Measurements from ENCODE around the gene PADI2.
A peak's percentile ranks its signal among the peaks of the same experiment; 100 is the strongest.

Gene PADI2

DNA sequence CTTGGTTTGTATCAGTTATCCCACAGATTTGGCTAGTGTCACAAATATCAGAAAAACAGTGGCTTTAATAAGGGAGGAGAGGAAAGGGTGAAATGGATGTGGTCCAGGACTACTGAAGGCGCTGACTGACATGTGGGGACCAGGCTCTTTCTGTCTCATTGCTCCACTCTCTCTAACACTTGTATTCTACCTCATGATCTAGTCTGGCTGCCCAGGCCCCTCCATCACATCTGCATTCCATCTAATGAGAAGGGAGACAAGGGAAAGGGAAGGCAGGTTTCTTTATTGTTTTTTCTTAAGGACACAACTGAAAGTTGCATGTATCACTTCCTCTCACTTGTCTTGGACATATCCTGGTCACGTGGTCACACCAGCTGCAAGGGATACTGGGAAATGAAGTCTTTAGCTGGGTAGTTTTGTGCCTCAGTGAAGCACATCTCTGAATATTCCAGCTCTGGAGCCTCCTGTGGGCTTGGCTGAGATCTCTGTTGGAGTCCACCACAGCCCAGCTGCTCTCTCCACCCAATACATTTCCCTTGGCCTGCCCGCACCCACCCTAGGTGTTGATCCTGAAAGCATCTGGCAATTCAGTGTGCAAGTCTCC, 42.0 kb upstream of the PADI2 start:
- no peak overlapping the region for H3K4me3 ChIP-seq (ENCODE audit: low read depth, low read length, poor library complexity, severe bottlenecking)
- peak overlapping the region; percentile 27; the same call in 1 of the 2 replicates for H3K4me2 ChIP-seq (ENCODE audit: low read length)
- H3K9me3 ChIP-seq (ENCODE audit: low read length) = no peaks in the 10 kb centered on the region
- TF ChIP-seq, protein P1, sequence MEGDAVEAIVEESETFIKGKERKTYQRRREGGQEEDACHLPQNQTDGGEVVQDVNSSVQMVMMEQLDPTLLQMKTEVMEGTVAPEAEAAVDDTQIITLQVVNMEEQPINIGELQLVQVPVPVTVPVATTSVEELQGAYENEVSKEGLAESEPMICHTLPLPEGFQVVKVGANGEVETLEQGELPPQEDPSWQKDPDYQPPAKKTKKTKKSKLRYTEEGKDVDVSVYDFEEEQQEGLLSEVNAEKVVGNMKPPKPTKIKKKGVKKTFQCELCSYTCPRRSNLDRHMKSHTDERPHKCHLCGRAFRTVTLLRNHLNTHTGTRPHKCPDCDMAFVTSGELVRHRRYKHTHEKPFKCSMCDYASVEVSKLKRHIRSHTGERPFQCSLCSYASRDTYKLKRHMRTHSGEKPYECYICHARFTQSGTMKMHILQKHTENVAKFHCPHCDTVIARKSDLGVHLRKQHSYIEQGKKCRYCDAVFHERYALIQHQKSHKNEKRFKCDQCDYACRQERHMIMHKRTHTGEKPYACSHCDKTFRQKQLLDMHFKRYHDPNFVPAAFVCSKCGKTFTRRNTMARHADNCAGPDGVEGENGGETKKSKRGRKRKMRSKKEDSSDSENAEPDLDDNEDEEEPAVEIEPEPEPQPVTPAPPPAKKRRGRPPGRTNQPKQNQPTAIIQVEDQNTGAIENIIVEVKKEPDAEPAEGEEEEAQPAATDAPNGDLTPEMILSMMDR (IDR thresholded peaks at IDR 0.05; ENCODE audit: low read length) = no peak
- no peak for TF ChIP-seq EZH2 (IDR thresholded peaks at IDR 0.05; ENCODE audit: borderline replicate concordance, low read length)
- H3K36me3 ChIP-seq (ENCODE audit: insufficient read depth, low read length) = no peaks in the 10 kb centered on the region; the same call in 1 of the 2 replicates
- H3K9me2 ChIP-seq (ENCODE audit: low read depth, low read length) = no peaks in the 10 kb centered on the region
- no peak overlapping the region for H2AFZ ChIP-seq (ENCODE audit: low read length)
- H3K27ac ChIP-seq (ENCODE audit: low read depth, low read length, poor library complexity, severe bottlenecking) = no peak overlapping the region
- no peaks in the 10 kb centered on the region for H3K79me2 ChIP-seq (ENCODE audit: insufficient read depth, low read length)
- H3K4me1 ChIP-seq (ENCODE audit: insufficient read depth, low read length, severe bottlenecking) = no peaks in the 10 kb centered on the region
- no peaks in the 10 kb centered on the region for H4K20me1 ChIP-seq (ENCODE audit: insufficient read depth, low read length)
- no peaks in the 10 kb centered on the region for H3K27me3 ChIP-seq (ENCODE audit: insufficient read depth, low read length)
- no peak overlapping the region for H3K9ac ChIP-seq (ENCODE audit: low read length)
- no peaks in the 10 kb centered on the region for H3F3A ChIP-seq (ENCODE audit: insufficient read depth, low read length)

DNA sequence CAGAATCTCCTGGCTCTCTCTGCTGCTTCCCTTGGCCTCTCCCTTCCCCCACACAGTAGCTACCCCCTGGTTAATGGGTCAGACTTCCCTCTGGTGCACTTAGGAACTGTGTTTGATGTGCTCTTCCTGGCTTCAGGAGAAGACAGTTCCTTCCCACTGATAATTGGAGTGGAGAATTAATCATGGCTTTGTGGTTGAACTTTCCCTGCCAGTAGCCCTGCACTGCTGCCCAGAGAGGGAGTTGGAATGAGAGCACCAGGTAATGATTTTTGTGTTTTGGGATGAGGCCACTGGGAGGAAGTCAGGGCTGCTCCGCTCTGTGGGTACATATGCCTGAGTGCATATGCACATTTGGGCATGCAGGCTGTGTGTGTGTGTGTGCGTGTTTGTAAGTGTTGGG, 39.7 kb upstream of the PADI2 start:
- H3K4me2 ChIP-seq (ENCODE audit: low read length) = no peak overlapping the region
- H3K9me3 ChIP-seq (ENCODE audit: low read length) = 0 out of 2 replicates have a peak, but pooled peaks cover 3% of the 10 kb centered on the region
- H3K27me3 ChIP-seq (ENCODE audit: insufficient read depth, low read length) = no peaks in the 10 kb centered on the region; the same call in 1 of the 2 replicates
- H3K27ac ChIP-seq (ENCODE audit: low read depth, low read length, poor library complexity, severe bottlenecking) = no peak overlapping the region
- no peaks in the 10 kb centered on the region for H3K4me1 ChIP-seq (ENCODE audit: insufficient read depth, low read length, severe bottlenecking)
- no peaks in the 10 kb centered on the region for H3K79me2 ChIP-seq (ENCODE audit: insufficient read depth, low read length)
- H2AFZ ChIP-seq (ENCODE audit: low read length) = no peak overlapping the region
- H3K9ac ChIP-seq (ENCODE audit: low read length) = no peak overlapping the region
- H3K36me3 ChIP-seq (ENCODE audit: insufficient read depth, low read length) = no peaks in the 10 kb centered on the region; the same call in 1 of the 2 replicates
- no peak for TF ChIP-seq EZH2 (IDR thresholded peaks at IDR 0.05; ENCODE audit: borderline replicate concordance, low read length)
- TF ChIP-seq, protein P1 (IDR thresholded peaks at IDR 0.05; ENCODE audit: low read length) = no peak
- H3F3A ChIP-seq (ENCODE audit: insufficient read depth, low read length) = no peaks in the 10 kb centered on the region
- no peak overlapping the region for H3K4me3 ChIP-seq (ENCODE audit: low read depth, low read length, poor library complexity, severe bottlenecking)
- no peaks in the 10 kb centered on the region for H3K9me2 ChIP-seq (ENCODE audit: low read depth, low read length)
- H4K20me1 ChIP-seq (ENCODE audit: insufficient read depth, low read length) = no peaks in the 10 kb centered on the region

DNA sequence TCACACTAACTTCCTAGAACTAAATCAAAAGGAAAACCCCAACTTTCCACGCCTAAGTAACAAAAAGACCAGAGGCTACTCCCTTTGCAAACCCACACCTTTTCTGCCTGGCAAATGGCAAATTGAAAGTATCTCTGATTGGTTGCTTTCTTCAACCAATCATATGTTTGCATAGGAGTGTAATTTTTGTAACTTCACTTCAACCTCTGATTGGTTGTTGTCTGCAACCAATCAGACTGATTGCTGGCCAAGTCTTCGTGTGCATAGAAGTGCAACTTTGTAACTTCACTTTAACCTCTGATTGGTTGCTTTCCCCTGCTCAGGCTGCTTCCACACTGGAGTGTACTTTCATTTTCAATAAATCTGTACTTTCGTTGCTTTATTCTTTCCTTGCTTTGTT, 36.9 kb upstream of the PADI2 start:
- TF ChIP-seq EZH2 (IDR thresholded peaks at IDR 0.05; ENCODE audit: borderline replicate concordance, low read length) = no peak
- TF ChIP-seq, protein P1 (IDR thresholded peaks at IDR 0.05; ENCODE audit: low read length) = no peak
- Histone ChIP-seq H3K79me2 (ENCODE audit: insufficient read depth, low read length) (no peaks in the 10 kb centered on the region), H3K36me3 (ENCODE audit: insufficient read depth, low read length) (no peaks in the 10 kb centered on the region; the same call in 1 of the 2 replicates), H3K9me2 (ENCODE audit: low read depth, low read length) (no peaks in the 10 kb centered on the region), H2AFZ (ENCODE audit: low read length) (no peak overlapping the region), H3K4me2 (ENCODE audit: low read length) (no peak overlapping the region), H3K4me3 (ENCODE audit: low read depth, low read length, poor library complexity, severe bottlenecking) (no peak overlapping the region), H3K27me3 (ENCODE audit: insufficient read depth, low read length) (no peaks in the 10 kb centered on the region; the same call in 1 of the 2 replicates), H3K9ac (ENCODE audit: low read length) (no peak overlapping the region), H3F3A (ENCODE audit: insufficient read depth, low read length) (no peaks in the 10 kb centered on the region), H3K4me1 (ENCODE audit: insufficient read depth, low read length, severe bottlenecking) (no peaks in the 10 kb centered on the region), H3K27ac (ENCODE audit: low read depth, low read length, poor library complexity, severe bottlenecking) (no peak overlapping the region), H4K20me1 (ENCODE audit: insufficient read depth, low read length) (no peaks in the 10 kb centered on the region), H3K9me3 (ENCODE audit: low read length) (0 out of 2 replicates have a peak, but pooled peaks cover 3% of the 10 kb centered on the region)
